Stimulated activated CD4-positive, alpha-beta T cell treated with anti-CD3 and anti-CD28 coated beads, Interleukin-1b, Interleukin-23, amount 100 ng/mL, for 48 hours (primary cell): ENCODE measurements around the gene ELFN1.

Experiments
- DNase-seq: peaks from one replicate; pipeline ENCODE4 v3.0.0-alpha.2; 2020

ELFN1 gene

GRCh38 chr7:1677206-1678080, 7.4 kb downstream of the ELFN1 start:
- DNase-seq, result no peak

GRCh38 chr7:1678081-1678543, 8.0 kb downstream of the ELFN1 start:
- DNase-seq, result no peak

- DNase-seq, result no peak
Observed at GRCh38 chr7:1678571-1679325, 8.7 kb downstream of the ELFN1 start.

- no peak for DNase-seq
Observed at GRCh38 chr7:1679326-1679965, 9.4 kb downstream of the ELFN1 start.

- DNase-seq, result no peak
Observed at GRCh38 chr7:1679966-1680730, 10.1 kb downstream of the ELFN1 start.

GRCh38 chr7:1681581-1681980, 11.5 kb downstream of the ELFN1 start:
- no peak for DNase-seq

GRCh38 chr7:1685000-1685624, 15.0 kb downstream of the ELFN1 start:
- no peak for DNase-seq

- no peak for DNase-seq
Observed at GRCh38 chr7:1688542-1688941, 18.5 kb downstream of the ELFN1 start.

- DNase-seq, result no peak
Observed at GRCh38 chr7:1689311-1689710, 19.2 kb downstream of the ELFN1 start.

GRCh38 chr7:1690359-1690958, 20.4 kb downstream of the ELFN1 start:
- no peak for DNase-seq

GRCh38 chr7:1691096-1691495, 21.0 kb downstream of the ELFN1 start:
- DNase-seq, result no peak

- DNase-seq, result no peak
Observed at GRCh38 chr7:1691601-1692514, 21.8 kb downstream of the ELFN1 start.

GRCh38 chr7:1692515-1693418, 22.7 kb downstream of the ELFN1 start:
- no peak for DNase-seq

GRCh38 chr7:1693419-1693990, 23.4 kb downstream of the ELFN1 start:
- no peak for DNase-seq

- no peak for DNase-seq
Observed at GRCh38 chr7:1693991-1694524, 24.0 kb downstream of the ELFN1 start.

GRCh38 chr7:1694611-1695511, 24.8 kb downstream of the ELFN1 start:
- DNase-seq, result no peak

GRCh38 chr7:1695800-1696454, 25.9 kb downstream of the ELFN1 start:
- DNase-seq, result no peak
